Measurements from ENCODE around the gene IKZF1. TPM values are rescaled to one million over a fixed set of nuclear protein-coding genes. Genes with fewer than 3 reads are reported as not detected.

Gene IKZF1
- total and polyA plus RNA-seq, 9 of the 15 experiments (the other 6 are each of a cell fraction or from before 2014, with no cell fraction given): 12.6 to 85.3 (median 44.7) TPM

DNA sequence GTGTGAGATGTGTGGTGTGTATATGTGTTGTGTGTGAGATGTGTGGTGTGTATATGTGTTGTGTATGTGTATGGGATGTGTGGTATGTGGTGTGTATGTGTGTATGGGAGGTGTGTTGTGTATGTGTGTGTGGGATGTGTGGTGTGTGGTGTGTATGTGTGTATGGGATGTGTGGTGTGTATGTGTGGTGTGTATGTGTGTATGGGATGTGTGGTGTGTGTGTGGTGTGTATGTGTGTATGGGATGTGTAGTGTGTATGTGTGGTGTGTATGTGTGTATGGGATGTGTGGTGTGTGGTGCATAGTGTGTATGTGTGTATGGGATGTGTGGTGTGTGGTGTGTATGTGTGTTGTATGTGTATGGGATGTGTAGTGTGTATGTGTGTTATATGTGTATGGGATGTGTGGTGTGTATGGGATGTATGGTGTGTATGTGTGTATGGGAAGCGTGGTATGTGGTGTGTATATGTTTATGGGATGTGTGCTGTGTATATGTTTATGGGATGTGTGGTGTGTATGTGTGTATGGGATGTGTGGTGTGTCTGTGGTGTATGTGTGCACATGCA is 30.8 kb downstream of the IKZF1 start (continued):
- TF ChIP-seq, protein P1, sequence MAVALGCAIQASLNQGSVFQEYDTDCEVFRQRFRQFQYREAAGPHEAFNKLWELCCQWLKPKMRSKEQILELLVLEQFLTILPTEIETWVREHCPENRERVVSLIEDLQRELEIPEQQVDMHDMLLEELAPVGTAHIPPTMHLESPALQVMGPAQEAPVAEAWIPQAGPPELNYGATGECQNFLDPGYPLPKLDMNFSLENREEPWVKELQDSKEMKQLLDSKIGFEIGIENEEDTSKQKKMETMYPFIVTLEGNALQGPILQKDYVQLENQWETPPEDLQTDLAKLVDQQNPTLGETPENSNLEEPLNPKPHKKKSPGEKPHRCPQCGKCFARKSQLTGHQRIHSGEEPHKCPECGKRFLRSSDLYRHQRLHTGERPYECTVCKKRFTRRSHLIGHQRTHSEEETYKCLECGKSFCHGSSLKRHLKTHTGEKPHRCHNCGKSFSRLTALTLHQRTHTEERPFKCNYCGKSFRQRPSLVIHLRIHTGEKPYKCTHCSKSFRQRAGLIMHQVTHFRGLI (CRISPR knock-in tag; IDR thresholded peaks at IDR 0.05): no peak
- TF ChIP-seq BDP1 (IDR thresholded peaks at IDR 0.05; ENCODE audit: insufficient read depth, insufficient read length) (no peak), FOXM1 (IDR thresholded peaks at IDR 0.05; ENCODE audit: low read depth) (no peak), FOXM1 (CRISPR knock-in tag; IDR thresholded peaks at IDR 0.05; ENCODE audit: low read depth) (no peak), CBX1 (IDR thresholded peaks at IDR 0.05; ENCODE audit: low read depth) (0 out of 2 replicates have a peak, but pooled peaks have one; percentile 34), HDAC3 (IDR thresholded peaks at IDR 0.05; ENCODE audit: borderline replicate concordance, partially characterized antibody) (no peak), ZFP30 (CRISPR knock-in tag; IDR thresholded peaks at IDR 0.05; ENCODE audit: borderline replicate concordance) (no peak)
- TF ChIP-seq, protein P2, sequence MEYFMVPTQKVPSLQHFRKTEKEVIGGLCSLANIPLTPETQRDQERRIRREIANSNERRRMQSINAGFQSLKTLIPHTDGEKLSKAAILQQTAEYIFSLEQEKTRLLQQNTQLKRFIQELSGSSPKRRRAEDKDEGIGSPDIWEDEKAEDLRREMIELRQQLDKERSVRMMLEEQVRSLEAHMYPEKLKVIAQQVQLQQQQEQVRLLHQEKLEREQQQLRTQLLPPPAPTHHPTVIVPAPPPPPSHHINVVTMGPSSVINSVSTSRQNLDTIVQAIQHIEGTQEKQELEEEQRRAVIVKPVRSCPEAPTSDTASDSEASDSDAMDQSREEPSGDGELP (CRISPR knock-in tag; IDR thresholded peaks at IDR 0.05; ENCODE audit: borderline replicate concordance): no peak
